Pancreas (tissue), 10 donors: ENCODE measurements around the gene PAX8. TPM values are rescaled to one million over a fixed set of nuclear protein-coding genes. Genes with fewer than 3 reads are reported as not detected.
A peak's percentile ranks its signal among the peaks of the same experiment; 100 is the strongest.

Source experiments
- ATAC-seq, 4 donors: fragments of 200-7000 bp; cut with Tn5 transposase; one replicate each; pipeline versions ENCODE4 v1.8.0 to v1.9.1; 2020; ENCODE audit warnings: mild to moderate bottlenecking in 4 of 4, moderate library complexity in 4 of 4
- DNase-seq, 6 donors: peaks; one replicate each; pipeline ENCODE4 v3.0.0-alpha.2; 2020
- FAIRE-seq: peaks from 2 replicates; lab custom pipeline; 2012; peaks lifted over from hg19 to GRCh38; lab: Jason Lieb, UNC
- H3K27ac ChIP-seq, 4 donors: fragments of 200-600 bp; sonication (generic); 1 replicate in 3 of 4; 2 replicates in 1 of 4; pipeline versions ENCODE4 v1.5.0 to v1.8.0; 2020
- H3K27me3 ChIP-seq, 4 donors: fragments of 200-600 bp; one replicate each; pipeline ENCODE4 v1.8.0; 2021
- H3K36me3 ChIP-seq, 3 donors: fragments of 200-600 bp; sonication (generic) in 1 of 3; one replicate each; pipeline versions ENCODE4 v1.5.0 to v1.8.0; 2020 to 2021
- H3K4me1 ChIP-seq, 3 donors: fragments of 200-600 bp; one replicate each; pipeline ENCODE4 v1.8.0; 2021
- H3K4me3 ChIP-seq, 4 donors: fragments of 200-600 bp; sonication (generic) in 2 of 4; one replicate each; pipeline versions ENCODE4 v1.5.0 to v1.8.0; 2020 to 2021
- H3K9me3 ChIP-seq, 4 donors: fragments of 200-600 bp; one replicate each; pipeline ENCODE4 v1.8.0; 2021
- CTCF ChIP-seq, 4 donors: fragments of 200-600 bp; sonication (generic) in 3 of 4; IDR thresholded peaks; one replicate each; pipeline versions ENCODE4 v1.5.0 to v1.8.0; 2021; ENCODE audit warnings: antibody characterized with exemption in 4 of 4
- WGBS, 2 donors: extraction: QIAGEN DNeasy Blood & Tissue Kit; methylation state at CpG; one replicate each; pipeline ENCODE4 v1.1.7; 2013; 5-methylcytosine and 5-hydroxymethylcytosine counted together
- intact Hi-C, 3 donors: fragments of 100-400 bp; cut with DNase I; formaldehyde crosslinking; loops; one replicate each; pipeline versions ENCODE4 v1.11.1 to v1.14.2; 2022
- polyA plus RNA-seq, 2 donors: library from polyadenylated mRNA; stranded (reverse); fragments of 200-250 nt; gene quantifications; one replicate each; pipeline ENCODE4 v1.2.3, GENCODE V29; 2013
- total RNA-seq, 6 donors: library from RNA; stranded (reverse); fragmentation: NEBNext Ultra II Directional in 4 of 6; extraction: Animal tissue kit (Norgen Biotek cat#: 25700) in 4 of 6; gene quantifications; one replicate each; pipeline versions ENCODE4 v1.2.1 to v1.2.4, GENCODE V29; 2021 to 2023
- donor health status: healthy with polysubstance abuse.
- donor health status: DM: no; HTN: no; CAD: no; lungs with moderate emphysema.
- donor health status: DM: no; HTN: no; CAD: no.
- donor health status: control.
- donor health status: control.
- donor health status: Bipolar disorder and iron deficiency.
- donor health status: DM: yes; HTN: yes; CAD: no.
- donor health status: DM: no; HTN: no; CAD: no.
- donor health status: DM: no; HTN: no; CAD: no.
- donor health status: DM: yes; HTN: yes; CAD: no.

Gene PAX8
- total and polyA plus RNA-seq, 8 donors = 0.23 to 1.1 (median 0.55) TPM; not detected in 2

DNA sequence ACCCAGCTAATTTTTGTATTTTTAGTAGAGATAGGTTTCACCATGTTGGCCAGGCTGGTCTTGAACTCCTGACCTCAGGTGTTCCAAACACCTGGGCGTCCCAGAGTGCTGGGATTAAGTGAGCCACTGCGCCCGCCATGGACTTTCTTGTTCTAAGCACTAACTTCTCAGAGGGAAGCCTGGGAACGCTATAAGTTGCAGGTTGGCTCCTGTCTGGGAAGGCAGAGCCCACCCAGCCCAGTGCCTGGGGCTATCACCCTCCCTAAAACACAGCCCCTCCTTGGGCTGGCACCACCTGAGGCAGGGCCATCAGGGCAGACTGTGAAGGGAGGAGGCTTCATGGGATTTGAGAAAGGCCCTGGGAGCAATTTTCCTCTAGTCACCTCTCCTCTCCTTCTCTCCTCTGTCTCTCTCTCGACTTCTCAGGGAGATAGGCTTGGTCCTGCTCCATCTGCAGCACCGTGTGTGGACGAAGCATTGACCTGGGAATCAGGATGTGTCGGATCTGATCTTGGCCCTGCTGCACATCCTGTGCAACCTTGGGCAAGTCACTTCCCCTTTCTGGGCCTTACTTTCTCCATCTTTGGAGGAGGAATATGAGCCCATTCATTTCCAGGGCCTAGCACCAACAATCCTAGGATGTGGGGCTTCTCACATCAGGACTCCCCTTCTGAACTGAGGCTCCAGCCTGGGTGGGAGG is 94.0 kb downstream of the PAX8 start:
- DNase-seq (no peak), ATAC-seq (no peak), FAIRE-seq (no peak)
- H3K27me3 ChIP-seq = no peaks in the 10 kb centered on the region
- TF ChIP-seq CTCF (IDR thresholded peaks at IDR 0.05) = no peak
- H3K4me3 ChIP-seq = no peak overlapping the region
- no peak overlapping the region for H3K27ac ChIP-seq
- H3K4me1 ChIP-seq = peaks cover 12 to 16% (median 15%) of the 10 kb centered on the region in 3 donors
- no peaks in the 10 kb centered on the region for H3K9me3 ChIP-seq
- intact Hi-C loops = no loop called here
- WGBS, 2 donors = 92 to 94% methylated on average over 8 of the region's 8 CpGs
- no peaks in the 10 kb centered on the region for H3K36me3 ChIP-seq

- peaks cover 12 to 16% (median 15%) of the 10 kb centered on the region in 3 donors for H3K4me1 ChIP-seq
- H3K27me3 ChIP-seq = no peaks in the 10 kb centered on the region
- H3K27ac ChIP-seq = no peak overlapping the region
- ATAC-seq (no peak), DNase-seq (no peak), FAIRE-seq (no peak)
- no peak for TF ChIP-seq CTCF (IDR thresholded peaks at IDR 0.05)
- H3K4me3 ChIP-seq = no peak overlapping the region
- no peaks in the 10 kb centered on the region for H3K9me3 ChIP-seq
- intact Hi-C loops = no loop called here
- 83 to 84% methylated on average over 2 of the region's 2 CpGs for WGBS, 2 donors
- no peaks in the 10 kb centered on the region for H3K36me3 ChIP-seq
Measured at GRCh38 chr2:113183703-113184102, 95.0 kb downstream of the PAX8 start.

DNA sequence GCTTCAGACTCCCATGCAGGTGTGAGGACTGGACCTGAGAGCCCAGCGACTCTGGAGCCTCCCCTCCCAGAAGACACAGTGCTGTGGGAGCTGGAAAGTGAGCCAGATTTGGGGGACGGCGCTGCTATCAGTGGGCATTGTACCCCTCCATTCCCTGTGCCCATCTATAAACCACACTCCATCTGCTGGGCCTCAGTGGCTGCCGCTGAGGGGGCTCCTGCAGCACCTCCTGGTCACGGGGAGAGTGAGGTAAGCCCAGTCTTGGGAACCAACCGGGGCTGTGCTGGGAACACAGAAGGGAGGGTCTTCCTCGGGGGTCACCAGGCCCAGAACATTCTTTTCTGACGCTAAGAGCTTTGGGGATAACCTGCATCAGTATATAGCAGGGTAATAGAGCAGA is 95.5 kb downstream of the PAX8 start:
- ATAC-seq (no peak), FAIRE-seq (no peak)
- no peak for TF ChIP-seq CTCF (IDR thresholded peaks at IDR 0.05)

DNA sequence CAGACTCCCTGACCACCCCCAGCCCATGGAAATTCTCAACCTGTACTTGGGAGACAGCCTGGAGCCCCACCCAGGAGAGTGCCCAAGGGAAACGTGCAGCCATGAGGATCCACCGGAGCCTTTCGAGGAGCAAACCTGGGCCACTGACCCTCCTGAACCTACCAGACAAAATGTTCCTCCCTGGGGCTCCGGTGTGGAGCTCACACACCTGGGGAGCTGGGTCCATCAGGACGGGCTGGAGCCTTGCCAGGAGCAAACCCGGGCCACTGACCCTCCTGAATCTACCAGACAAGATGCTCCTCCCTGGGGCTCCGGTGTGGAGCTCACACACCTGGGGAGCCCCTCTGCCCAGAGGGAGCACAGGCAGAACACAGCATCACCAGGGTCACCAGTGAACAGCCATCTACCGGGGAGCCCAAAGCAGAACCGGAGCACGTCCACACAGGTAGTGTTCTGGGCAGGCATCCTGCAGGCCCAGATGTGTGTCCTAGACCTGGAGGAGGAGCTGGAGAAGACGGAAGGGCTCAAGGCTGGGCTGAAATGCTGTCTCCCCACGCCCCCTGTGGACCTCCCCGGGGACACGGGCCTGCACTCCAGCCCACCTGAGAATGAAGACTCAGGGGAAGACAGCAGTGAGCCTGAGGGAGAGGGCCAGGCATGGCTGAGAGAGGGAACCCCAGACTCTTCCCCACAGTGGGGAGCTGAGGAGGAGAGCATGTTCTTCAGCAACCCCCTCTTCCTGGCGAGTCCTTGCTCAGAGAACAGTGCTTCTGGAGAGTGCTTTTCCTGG is 96.1 kb downstream of the PAX8 start:
- peaks cover 12 to 16% (median 15%) of the 10 kb centered on the region in 3 donors for H3K4me1 ChIP-seq
- peak overlapping the region in 1 of 4 donors; percentile 57 for H3K27ac ChIP-seq
- intact Hi-C loops = no loop called here
- no peak overlapping the region for H3K4me3 ChIP-seq
- TF ChIP-seq CTCF (IDR thresholded peaks at IDR 0.05) = no peak
- H3K9me3 ChIP-seq = no peaks in the 10 kb centered on the region
- no peaks in the 10 kb centered on the region for H3K27me3 ChIP-seq
- no peaks in the 10 kb centered on the region for H3K36me3 ChIP-seq
- ATAC-seq (no peak), FAIRE-seq (no peak), DNase-seq (no peak)
- WGBS, 2 donors = 94 to 95% methylated on average over 15 of the region's 15 CpGs

More for the DNA sequence above, 95.5 kb downstream of the PAX8 start:
- Histone ChIP-seq H3K27me3 (no peaks in the 10 kb centered on the region), H3K36me3 (no peaks in the 10 kb centered on the region), H3K4me1 (peaks cover 12 to 16% (median 15%) of the 10 kb centered on the region in 3 donors), H3K27ac (no peak overlapping the region), H3K9me3 (no peaks in the 10 kb centered on the region), H3K4me3 (no peak overlapping the region)
- WGBS, 2 donors = 93 to 95% methylated on average over 8 of the region's 8 CpGs
- no peak for DNase-seq
- intact Hi-C loops = no loop called here
